GM18499 (cell line): Measurements from ENCODE around the gene CCNF.

Source experiments
- ATAC-seq: cut with Tn5 transposase; IDR thresholded peaks from one replicate; pipeline ENCODE4 v1.9.1; 2021; ENCODE audit warnings: moderate number of reproducible peaks; ENCODE audit not compliant: insufficient read depth, unreplicated experiment

CCNF gene

GRCh38 chr16:2483939-2484897, 55.0 kb downstream of the CCNF start:
- ATAC-seq, result no peak

- no peak for ATAC-seq
Observed at GRCh38 chr16:2484898-2485508, 55.8 kb downstream of the CCNF start.

GRCh38 chr16:2485811-2486507, 56.7 kb downstream of the CCNF start:
- ATAC-seq, result no peak

GRCh38 chr16:2486645-2487516, 57.6 kb downstream of the CCNF start:
- ATAC-seq, result no peak

- ATAC-seq, result no peak
Observed at GRCh38 chr16:2487517-2487842, 58.2 kb downstream of the CCNF start.

GRCh38 chr16:2487903-2488531, 58.8 kb downstream of the CCNF start:
- ATAC-seq, result no peak

GRCh38 chr16:2489581-2489980, 60.3 kb downstream of the CCNF start:
- no peak for ATAC-seq

GRCh38 chr16:2490190-2491105, 61.2 kb downstream of the CCNF start:
- ATAC-seq, result no peak

- no peak for ATAC-seq
Observed at GRCh38 chr16:2492292-2492691, 63.0 kb downstream of the CCNF start.

- ATAC-seq, result no peak
Observed at GRCh38 chr16:2493605-2494004, 64.4 kb downstream of the CCNF start.

- ATAC-seq, result no peak
Observed at GRCh38 chr16:2494616-2495015, 65.4 kb downstream of the CCNF start.

- no peak for ATAC-seq
Observed at GRCh38 chr16:2495041-2495440, 65.8 kb downstream of the CCNF start.

- no peak for ATAC-seq
Observed at GRCh38 chr16:2496223-2497115, 67.2 kb downstream of the CCNF start.

- no peak for ATAC-seq
Observed at GRCh38 chr16:2497116-2497630, 67.9 kb downstream of the CCNF start.

- no peak for ATAC-seq
Observed at GRCh38 chr16:2497695-2498484, 68.6 kb downstream of the CCNF start.

- no peak for ATAC-seq
Observed at GRCh38 chr16:2498531-2499253, 69.4 kb downstream of the CCNF start.
